B cell (primary cell): Measurements from ENCODE around the gene RSBN1L.

ENCODE experiments used
- CTCF ChIP-seq: fragments of 200-600 bp; IDR thresholded peaks from one replicate; pipeline ENCODE4 v1.8.0; 2022; ENCODE audit warnings: antibody characterized with exemption, mild to moderate bottlenecking
- EZH2 ChIP-seq: IDR thresholded peaks from 2 replicates; pipeline ENCODE4 v1.6.1; 2012; ENCODE audit warnings: borderline replicate concordance, low read depth, mild to moderate bottlenecking, moderate library complexity, low read length; ENCODE audit not compliant: insufficient read depth, poor library complexity, severe bottlenecking

DNA sequence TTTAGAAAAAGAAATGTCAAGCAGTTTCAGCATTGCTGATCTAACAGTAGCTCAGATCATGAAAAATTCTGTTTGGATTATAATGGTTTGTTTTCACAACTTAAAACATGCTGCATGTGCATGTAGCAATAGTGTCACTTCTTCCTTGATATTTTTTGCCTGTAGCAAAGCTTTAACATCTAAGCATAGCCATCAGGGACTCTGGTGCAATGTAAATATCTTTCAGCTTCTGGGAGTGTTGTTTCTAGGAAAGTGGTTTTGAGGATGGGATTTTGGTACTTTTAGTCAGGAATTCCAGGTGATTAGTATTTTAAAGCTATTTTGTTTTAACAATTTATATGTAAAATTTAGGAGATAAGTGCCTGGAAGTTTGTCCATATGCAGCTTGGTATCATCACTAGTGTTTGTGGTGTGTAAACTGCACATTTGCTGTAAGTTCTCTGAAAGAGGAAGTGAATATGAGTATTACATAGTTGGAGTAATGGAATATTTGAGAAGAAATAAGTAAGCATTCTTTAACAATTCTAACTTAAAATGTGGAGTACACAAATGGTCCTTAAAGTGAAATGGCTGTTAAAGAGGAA is 1.9 kb downstream of the RSBN1L start:
- TF ChIP-seq CTCF (no peak), EZH2 (no peak)
